Endothelial cell of umbilical vein (primary cell): Measurements from ENCODE around the gene PRUNE2. TPM values are rescaled to one million over a fixed set of nuclear protein-coding genes. Genes with fewer than 3 reads are reported as not detected.

Source experiments
- BruUV-seq: library from RNA; stranded (reverse); fragments of 400-500 nt; replicated peaks from 2 replicates; lab custom pipeline; 2021; lab: Mats Ljungman, UMichigan
- CTCF ChIA-PET: fragments of 300-600, 350-600 bp; sonication (Branson Sonifier 250); formaldehyde crosslinking; loops from one replicate; lab custom pipeline; 2021; ENCODE audit warnings: antibody characterized with exemption, inconsistent platforms; lab: Charles Lee
- POLR2A ChIA-PET: fragments of 300-600, 350-600 bp; sonication (Branson Sonifier 250); formaldehyde crosslinking; loops from one replicate; lab custom pipeline; 2021; ENCODE audit warnings: antibody characterized with exemption, inconsistent platforms; lab: Charles Lee
- DNase-seq: peaks from one replicate; pipeline ENCODE4 v3.0.0-alpha.2; 2011; ENCODE audit warnings: low read depth, low spot score
- FAIRE-seq: peaks from 2 replicates; lab custom pipeline; 2011; peaks lifted over from hg19 to GRCh38; lab: Jason Lieb, UNC
- H2AFZ ChIP-seq: 2 replicates; pipeline ENCODE4 v1.6.0; 2012; ENCODE audit warnings: low read depth, low read length, control low read depth, inconsistent platforms
- H3K27ac ChIP-seq: 2 replicates; pipeline ENCODE4 v1.5.1; 2011; ENCODE audit warnings: low read depth, mild to moderate bottlenecking, control low read depth, low read length, moderate library complexity; ENCODE audit not compliant: insufficient read depth
- H3K27me3 ChIP-seq, 2 experiments: 2 replicates each; pipeline versions ENCODE4 v1.6.0 to v1.6.1; 2011; ENCODE audit warnings: low read length in 2 of 2, mixed read lengths in 1 of 2; ENCODE audit not compliant: control insufficient read depth in 2 of 2, insufficient read depth in 2 of 2
- H3K36me3 ChIP-seq, 2 experiments: 2 replicates in 1 of 2; 3 replicates in 1 of 2; pipeline ENCODE4 v1.5.1; 2011; ENCODE audit warnings: low read length in 2 of 2, mild to moderate bottlenecking in 1 of 2, moderate library complexity in 1 of 2; ENCODE audit not compliant: control insufficient read depth in 2 of 2, insufficient read depth in 2 of 2; ENCODE audit errors: extremely low read depth in 1 of 2
- H3K4me1 ChIP-seq: 3 replicates; pipeline ENCODE4 v1.5.1; 2011; ENCODE audit warnings: mild to moderate bottlenecking, low read length; ENCODE audit not compliant: control insufficient read depth, insufficient read depth; ENCODE audit errors: extremely low read depth
- H3K4me2 ChIP-seq: 2 replicates; pipeline ENCODE4 v1.6.1; 2011; ENCODE audit warnings: low read length, control low read depth, mixed read lengths; ENCODE audit not compliant: insufficient read depth
- H3K4me3 ChIP-seq, 3 experiments: fragments of 200-600 bp in 1 of 3; sonication (generic), shearing (Covaris generic) in 1 of 3; replicated peaks in 1 of 3; 2 replicates each; pipeline ENCODE4 v1.5.1; 2011 to 2016; ENCODE audit warnings: control low read depth in 3 of 3, low read length in 3 of 3, mild to moderate bottlenecking in 2 of 3, inconsistent platforms in 1 of 3, low read depth in 1 of 3, moderate library complexity in 1 of 3; ENCODE audit not compliant: insufficient read depth in 1 of 3
- H3K79me2 ChIP-seq: 2 replicates; pipeline ENCODE4 v1.6.0; 2012; ENCODE audit warnings: low read length, inconsistent platforms; ENCODE audit not compliant: control insufficient read depth, insufficient read depth
- H3K9ac ChIP-seq: replicated peaks from 2 replicates; pipeline ENCODE3; 2011; ENCODE audit warnings: low read length, control low read depth; ENCODE audit not compliant: insufficient read depth; ENCODE audit errors: extremely low read depth
- H3K9me1 ChIP-seq: replicated peaks from 3 replicates; pipeline ENCODE4 v1.6.0; 2011; ENCODE audit warnings: mild to moderate bottlenecking, low read length; ENCODE audit not compliant: control insufficient read depth, insufficient read depth; ENCODE audit errors: extremely low read depth
- H3K9me3 ChIP-seq: replicated peaks from 2 replicates; pipeline ENCODE4 v1.5.1; 2012; ENCODE audit warnings: low read length, inconsistent platforms; ENCODE audit not compliant: control insufficient read depth, insufficient read depth
- H4K20me1 ChIP-seq: replicated peaks from 2 replicates; pipeline ENCODE3; 2011; ENCODE audit warnings: mild to moderate bottlenecking, low read length; ENCODE audit not compliant: control insufficient read depth, insufficient read depth; ENCODE audit errors: extremely low read depth
- CTCF ChIP-seq, 2 donors: IDR thresholded peaks; 1 replicate in 1 of 2; 2 replicates in 1 of 2; pipeline ENCODE4 v1.5.1; 2011; ENCODE audit warnings: low read length in 2 of 2, mild to moderate bottlenecking in 2 of 2, moderate library complexity in 2 of 2, control low read depth in 1 of 2, inconsistent platforms in 1 of 2, low read depth in 1 of 2; ENCODE audit not compliant: insufficient read depth in 1 of 2; ENCODE audit errors: extremely low read depth in 1 of 2
- EZH2 ChIP-seq: IDR thresholded peaks from 2 replicates; pipeline ENCODE4 v1.6.1; 2012; ENCODE audit warnings: borderline replicate concordance, low read depth, mild to moderate bottlenecking, moderate library complexity, low read length, inconsistent platforms; ENCODE audit not compliant: severe bottlenecking
- FOS ChIP-seq: IDR thresholded peaks from 2 replicates; pipeline ENCODE4 v1.6.1; 2011; ENCODE audit warnings: mild to moderate bottlenecking, low read length, moderate library complexity, borderline replicate concordance; ENCODE audit not compliant: insufficient read depth
- GATA2 ChIP-seq: IDR thresholded peaks from 2 replicates; pipeline ENCODE4 v1.7.0; 2011; ENCODE audit warnings: low read depth, mild to moderate bottlenecking, moderate library complexity, mixed read lengths, low read length; ENCODE audit not compliant: insufficient read length, insufficient read depth
- JUN ChIP-seq: IDR thresholded peaks from 2 replicates; pipeline ENCODE4 v1.6.1; 2011; ENCODE audit warnings: borderline replicate concordance, low read depth; ENCODE audit not compliant: insufficient read length, insufficient read depth
- MAX ChIP-seq: IDR thresholded peaks from 2 replicates; pipeline ENCODE4 v1.6.1; 2011; ENCODE audit not compliant: insufficient read depth, insufficient read length
- MYC ChIP-seq: IDR thresholded peaks from one replicate; pipeline ENCODE4 v1.6.1; 2011; ENCODE audit warnings: mild to moderate bottlenecking, low read depth, low read length
- POLR2A ChIP-seq: IDR thresholded peaks from 2 replicates; pipeline ENCODE4 v1.6.1; 2012; ENCODE audit warnings: low read depth, mild to moderate bottlenecking, control low read depth, low read length
- POLR2AphosphoS5 ChIP-seq: IDR thresholded peaks from 2 replicates; pipeline ENCODE4 v1.6.1; 2012; ENCODE audit warnings: low read depth, mild to moderate bottlenecking, control low read depth, low read length, moderate library complexity; ENCODE audit not compliant: insufficient read depth
- dilution Hi-C: fragments of 300-500 bp; cut with MboI; formaldehyde crosslinking; loops from one replicate; pipeline ENCODE4 v1.15.0; 2019; ENCODE audit warnings: low sequenced_read_pairs; ENCODE audit not compliant: extremely low pct_ligation_motif_present
- intact Hi-C: fragments of 100-400 bp; cut with micrococcal nuclease; formaldehyde crosslinking; loops from one replicate; pipeline ENCODE4 v1.10.0; 2022
- polyA plus RNA-seq, 4 experiments: library from polyadenylated mRNA; depleted of rRNA in 3 of 4; stranded (reverse) in 3 of 4; unstranded in 1 of 4; fragments of >200 nt; gene quantifications; 2 replicates each; pipeline versions ENCODE4 v1.2.1 to v1.2.3, GENCODE V29; 2011 to 2012; ENCODE audit warnings: missing spikeins in 1 of 4
- total RNA-seq: library from RNA; stranded (reverse); gene quantifications from 2 replicates; pipeline ENCODE4 v1.2.3, GENCODE V29; 2021

The PRUNE2 gene
- total and polyA plus RNA-seq, 2 donors (not counting 3 experiments of a cell fraction or from before 2014, with no cell fraction given) = 15.8 to 21.7 TPM

- dilution Hi-C loops (no loop called here), intact Hi-C loops (loop anchor here (1.0 to 2.0 kb wide), 4 partner anchors 21 to 261 kb away; partner anchors contain the start of gene RFK)
- peak overlapping the region; percentile 39 for H2AFZ ChIP-seq
- no peaks in the 10 kb centered on the region for H3K79me2 ChIP-seq
- peaks cover 48% of the 10 kb centered on the region for H3K4me1 ChIP-seq
- no peaks in the 10 kb centered on the region for H4K20me1 ChIP-seq
- no peak overlapping the region for H3K4me3 ChIP-seq
- H3K9me1 ChIP-seq = no peaks in the 10 kb centered on the region
- no TSS peak for BruUV-seq
- peak overlapping the region; percentile 85 for H3K4me2 ChIP-seq
- peak overlapping the region; percentile 35 for H3K9ac ChIP-seq
- ChIA-PET POLR2A (no interaction called here), CTCF (interaction anchor here (0.8 to 1.3 kb wide), 4 partner anchors 46 to 208 kb away, joined by 3 to 5 read pairs (median 3); partner anchors contain the start of gene GCNT1)
- peak; percentile 50 for DNase-seq
- H3K27ac ChIP-seq = peak overlapping the region; percentile 87
- FAIRE-seq = peak; percentile 8
- no peaks in the 10 kb centered on the region for H3K9me3 ChIP-seq
- no peaks in the 10 kb centered on the region for H3K36me3 ChIP-seq
- H3K27me3 ChIP-seq = no peaks in the 10 kb centered on the region
- TF ChIP-seq MYC (no peak), MAX (no peak), FOS (no peak), GATA2 (no peak), POLR2AphosphoS5 (no peak), JUN (no peak)
These were observed 249.9 kb downstream of the PRUNE2 start for GRCh38 chr9:76655971-76656370.

- Histone ChIP-seq H3K36me3 (no peaks in the 10 kb centered on the region), H3K79me2 (no peaks in the 10 kb centered on the region), H3K9ac (peak overlapping the region; percentile 35), H3K9me3 (no peaks in the 10 kb centered on the region), H3K4me1 (peaks cover 55% of the 10 kb centered on the region), H3K4me2 (peak overlapping the region; percentile 85), H4K20me1 (no peaks in the 10 kb centered on the region), H3K4me3 (peak overlapping the region in 1 of 3 experiments; percentile 34), H3K9me1 (no peaks in the 10 kb centered on the region), H3K27ac (peak overlapping the region; percentile 87), H2AFZ (peak overlapping the region; percentile 76), H3K27me3 (no peaks in the 10 kb centered on the region)
- peak; percentile 71 for DNase-seq
- dilution Hi-C loops = no loop called here
- ChIA-PET POLR2A (no interaction called here), CTCF (interaction anchor here (1.3 kb wide), 2 partner anchors 47 to 199 kb away, joined by 3 to 5 read pairs; no protein-coding TSS in a partner anchor)
- intact Hi-C loops = loop anchor here (1.0 to 2.0 kb wide), 3 partner anchors 22 to 199 kb away; no protein-coding TSS in a partner anchor
- peak; percentile 75 for FAIRE-seq
- TSS peak; percentile 5 for BruUV-seq
- TF ChIP-seq POLR2AphosphoS5 (no peak), EZH2 (no peak), CTCF (IDR thresholded peaks at IDR 0.05; ENCODE audit: extremely low read depth in 1 of 2, insufficient read depth in 1 of 2, low read depth in 1 of 2, low read length in 2 of 2) (no peak), JUN (no peak), MAX (no peak), POLR2A (peak; percentile 55), GATA2 (peak; percentile 92), FOS (no peak), MYC (peak; percentile 70)
These were observed 250.8 kb downstream of the PRUNE2 start for GRCh38 chr9:76655121-76655541.
